Thyroid gland (tissue), 4 donors: ENCODE measurements around the gene FGR.

ENCODE experiments used
- POLR2A ChIP-seq, 2 donors: fragments of 450-650 bp; IDR thresholded peaks; one replicate each; pipeline ENCODE4 v1.6.1; 2017; ENCODE audit warnings: antibody characterized with exemption in 2 of 2, mild to moderate bottlenecking in 2 of 2, moderate library complexity in 1 of 2
- TF ChIP-seq, protein P1 (sequence below), 6 experiments: fragments of 200-600 bp in 3 of 6; fragments of 450-650 bp in 3 of 6; sonication (generic) in 3 of 6; IDR thresholded peaks; one replicate each; pipeline ENCODE4 v1.5.1; 2016 to 2019; ENCODE audit warnings: antibody characterized with exemption in 6 of 6, mild to moderate bottlenecking in 2 of 6, inconsistent platforms in 1 of 6, moderate library complexity in 1 of 6

DNA sequence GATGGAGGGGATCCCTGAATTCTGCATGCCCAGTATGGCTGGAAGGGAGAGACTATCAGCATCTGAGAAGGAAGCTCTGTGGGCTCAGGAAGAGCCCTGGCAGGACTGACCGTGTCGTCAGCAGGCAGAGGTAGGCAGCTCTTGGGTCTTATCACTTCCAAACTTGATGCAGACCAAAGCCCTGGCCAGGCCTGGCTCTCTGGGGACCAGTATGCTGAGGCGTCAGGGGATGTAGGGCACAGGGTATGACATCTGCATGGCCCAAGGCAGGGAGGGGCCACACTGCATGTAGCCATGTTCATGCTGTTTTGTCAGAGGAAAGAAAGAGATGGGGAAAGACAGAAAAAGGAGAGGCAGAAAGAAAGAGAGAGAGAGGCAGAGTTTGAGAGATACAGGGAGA lies 6.3 kb downstream of the FGR start:
- TF ChIP-seq, protein P1, sequence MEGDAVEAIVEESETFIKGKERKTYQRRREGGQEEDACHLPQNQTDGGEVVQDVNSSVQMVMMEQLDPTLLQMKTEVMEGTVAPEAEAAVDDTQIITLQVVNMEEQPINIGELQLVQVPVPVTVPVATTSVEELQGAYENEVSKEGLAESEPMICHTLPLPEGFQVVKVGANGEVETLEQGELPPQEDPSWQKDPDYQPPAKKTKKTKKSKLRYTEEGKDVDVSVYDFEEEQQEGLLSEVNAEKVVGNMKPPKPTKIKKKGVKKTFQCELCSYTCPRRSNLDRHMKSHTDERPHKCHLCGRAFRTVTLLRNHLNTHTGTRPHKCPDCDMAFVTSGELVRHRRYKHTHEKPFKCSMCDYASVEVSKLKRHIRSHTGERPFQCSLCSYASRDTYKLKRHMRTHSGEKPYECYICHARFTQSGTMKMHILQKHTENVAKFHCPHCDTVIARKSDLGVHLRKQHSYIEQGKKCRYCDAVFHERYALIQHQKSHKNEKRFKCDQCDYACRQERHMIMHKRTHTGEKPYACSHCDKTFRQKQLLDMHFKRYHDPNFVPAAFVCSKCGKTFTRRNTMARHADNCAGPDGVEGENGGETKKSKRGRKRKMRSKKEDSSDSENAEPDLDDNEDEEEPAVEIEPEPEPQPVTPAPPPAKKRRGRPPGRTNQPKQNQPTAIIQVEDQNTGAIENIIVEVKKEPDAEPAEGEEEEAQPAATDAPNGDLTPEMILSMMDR (IDR thresholded peaks at IDR 0.05), result no peak
- TF ChIP-seq POLR2A (IDR thresholded peaks at IDR 0.05), result no peak
